Mesendoderm (in vitro differentiated cells): Measurements from ENCODE around the gene METAP1.
"Not testable (repeated sequence)": the region's sequence is repeated elsewhere in the genome, so short reads cannot be mapped to it uniquely, and the experiment has no call there.

Source experiments
- DNase-seq: peaks from one replicate; pipeline ENCODE4 v3.0.0; 2013
- H2AK5ac ChIP-seq: 2 replicates; pipeline ENCODE4 v1.6.1; 2013; ENCODE audit warnings: low read length, inconsistent platforms
- H2BK120ac ChIP-seq: 2 replicates; pipeline ENCODE4 v1.6.1; 2013; ENCODE audit warnings: low read depth, mild to moderate bottlenecking, low read length, moderate library complexity, mixed read lengths
- H2BK15ac ChIP-seq: replicated peaks from 2 replicates; pipeline ENCODE4 v1.6.1; 2013; ENCODE audit warnings: low read depth, mild to moderate bottlenecking, moderate library complexity
- H2BK5ac ChIP-seq: 2 replicates; pipeline ENCODE4 v1.6.1; 2013; ENCODE audit warnings: low read length, inconsistent platforms
- H3K18ac ChIP-seq: 2 replicates; pipeline ENCODE4 v1.6.1; 2013; ENCODE audit warnings: mild to moderate bottlenecking, low read length, mixed read lengths
- H3K23ac ChIP-seq: one replicate; pipeline ENCODE4 v1.6.1; 2013; ENCODE audit warnings: low read length
- H3K27ac ChIP-seq: 2 replicates; pipeline ENCODE4 v1.5.1; 2013; ENCODE audit warnings: low read depth, mild to moderate bottlenecking, inconsistent platforms, low read length, moderate library complexity
- H3K27me3 ChIP-seq: 2 replicates; pipeline ENCODE4 v1.6.1; 2013; ENCODE audit warnings: low read length, control low read depth, mild to moderate bottlenecking, inconsistent platforms; ENCODE audit not compliant: insufficient read depth, poor library complexity
- H3K36me3 ChIP-seq: 2 replicates; pipeline ENCODE4 v1.6.1; 2013; ENCODE audit warnings: low read length, inconsistent platforms; ENCODE audit not compliant: control insufficient read depth, insufficient read depth
- H3K4ac ChIP-seq: one replicate; pipeline ENCODE4 v1.6.1; 2013; ENCODE audit warnings: low read depth, mild to moderate bottlenecking, low read length, moderate library complexity
- H3K4me1 ChIP-seq: 2 replicates; pipeline ENCODE4 v1.6.1; 2013; ENCODE audit warnings: low read depth, low read length, inconsistent platforms; ENCODE audit not compliant: control insufficient read depth
- H3K4me2 ChIP-seq: 2 replicates; pipeline ENCODE4 v1.6.1; 2013; ENCODE audit warnings: low read length
- H3K4me3 ChIP-seq: 2 replicates; pipeline ENCODE4 v1.5.1; 2013; ENCODE audit warnings: mild to moderate bottlenecking, low read length
- H3K56ac ChIP-seq: one replicate; pipeline ENCODE4 v1.6.1; 2013; ENCODE audit warnings: low read length
- H3K79me1 ChIP-seq: 2 replicates; pipeline ENCODE4 v1.6.1; 2013; ENCODE audit warnings: low read length, inconsistent platforms
- H3K79me2 ChIP-seq: 2 replicates; pipeline ENCODE4 v1.6.1; 2013; ENCODE audit warnings: mild to moderate bottlenecking, low read length; ENCODE audit not compliant: control insufficient read depth, insufficient read depth
- H3K9ac ChIP-seq: 2 replicates; pipeline ENCODE4 v1.6.1; 2013; ENCODE audit warnings: low read length, inconsistent platforms
- H4K5ac ChIP-seq: one replicate; pipeline ENCODE4 v1.6.1; 2013; ENCODE audit warnings: low read length
- H4K8ac ChIP-seq: one replicate; pipeline ENCODE4 v1.6.1; 2013; ENCODE audit warnings: low read depth, mild to moderate bottlenecking, control low read depth, low read length, moderate library complexity
- WGBS: extraction: QIAGEN DNeasy Blood & Tissue Kit; methylation state at CpG from one replicate; pipeline ENCODE4 v1.1.7; 2013; ENCODE audit warnings: low lambda C conversion rate, missing lambda C conversion rate; ENCODE audit not compliant: insufficient coverage; ENCODE audit errors: extremely low coverage; 5-methylcytosine and 5-hydroxymethylcytosine counted together

Gene METAP1

DNA sequence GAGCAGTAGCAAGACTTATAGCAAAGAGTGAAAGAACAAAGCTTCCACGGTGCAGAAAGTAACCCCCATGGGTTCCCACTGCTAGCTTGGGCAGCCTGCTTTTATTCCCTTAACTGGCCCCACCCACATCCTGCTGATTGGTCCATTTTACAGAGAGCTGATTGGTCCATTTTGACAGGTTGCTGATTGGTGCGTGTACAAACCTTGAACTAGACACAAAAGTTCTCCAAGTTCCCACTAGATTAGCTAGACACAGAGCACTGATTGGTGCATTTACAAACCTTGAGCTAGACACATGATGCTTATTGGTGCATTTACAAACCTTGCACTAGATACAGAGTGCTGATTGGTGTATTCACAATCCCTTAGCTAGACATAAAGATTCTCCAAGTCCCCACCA, 2.7 kb upstream of the METAP1 start:
- not testable (repeated sequence) for H2BK5ac ChIP-seq, H4K5ac ChIP-seq, H3K79me1 ChIP-seq, H3K23ac ChIP-seq, H3K36me3 ChIP-seq, H2BK120ac ChIP-seq, H2AK5ac ChIP-seq, H3K4me1 ChIP-seq, H2BK15ac ChIP-seq, H3K56ac ChIP-seq, DNase-seq, H3K27ac ChIP-seq, H3K18ac ChIP-seq, H3K4ac ChIP-seq, H3K9ac ChIP-seq, H3K4me2 ChIP-seq, H3K27me3 ChIP-seq, H3K4me3 ChIP-seq, H4K8ac ChIP-seq
- WGBS = no CpG with 5 or more reads among the region's 2 CpGs
- H3K79me2 ChIP-seq = peaks cover 18% of the 10 kb centered on the region

DNA sequence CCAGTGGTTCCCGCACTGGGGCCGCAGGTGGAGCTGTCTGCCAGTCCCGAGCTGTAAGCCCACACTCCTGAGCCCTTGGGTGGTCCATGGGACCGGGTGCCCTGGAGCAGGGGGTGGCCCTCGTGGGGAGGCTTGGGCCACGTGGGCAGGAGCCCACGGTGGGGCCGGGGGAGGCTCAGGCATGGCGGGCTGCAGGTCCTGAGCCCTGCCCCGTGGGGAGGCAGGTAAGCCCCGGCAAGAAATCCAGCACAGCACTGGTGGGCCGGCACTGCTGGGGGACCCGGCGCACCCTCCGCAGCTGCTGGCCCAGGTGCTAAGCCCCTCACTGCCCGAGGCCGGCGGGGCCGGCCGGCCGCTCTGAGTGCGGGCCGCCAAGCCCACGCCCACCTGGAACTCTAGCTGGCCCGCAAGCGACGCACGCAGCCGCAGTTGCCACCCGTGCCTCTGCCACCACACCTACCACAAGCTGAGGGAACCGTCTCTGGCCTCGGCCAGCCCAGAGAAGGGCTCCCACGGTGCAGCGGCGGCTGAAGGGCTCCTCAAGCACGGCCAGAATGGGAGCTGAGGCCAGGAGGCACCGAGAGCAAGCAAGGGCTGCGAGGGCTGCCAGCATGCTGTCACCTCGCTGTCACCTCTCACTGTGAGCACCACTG, 2.0 kb upstream of the METAP1 start:
- Histone ChIP-seq H3K79me2 (peaks cover 24% of the 10 kb centered on the region), H4K8ac (no peak overlapping the region), H3K4ac (no peak overlapping the region), H3K56ac (no peak overlapping the region), H3K36me3 (no peaks in the 10 kb centered on the region), H4K5ac (no peak overlapping the region), H3K79me1 (no peaks in the 10 kb centered on the region), H2BK120ac (no peak overlapping the region), H3K4me2 (no peak overlapping the region), H2BK15ac (no peak overlapping the region), H3K9ac (no peak overlapping the region), H3K23ac (no peak overlapping the region), H2AK5ac (no peak overlapping the region), H3K18ac (no peak overlapping the region), H2BK5ac (no peak overlapping the region), H3K4me3 (no peak overlapping the region), H3K27me3 (no peaks in the 10 kb centered on the region), H3K4me1 (no peaks in the 10 kb centered on the region), H3K27ac (no peak overlapping the region)
- DNase-seq = no peak
- no CpG with 5 or more reads among the region's 39 CpGs for WGBS

DNA sequence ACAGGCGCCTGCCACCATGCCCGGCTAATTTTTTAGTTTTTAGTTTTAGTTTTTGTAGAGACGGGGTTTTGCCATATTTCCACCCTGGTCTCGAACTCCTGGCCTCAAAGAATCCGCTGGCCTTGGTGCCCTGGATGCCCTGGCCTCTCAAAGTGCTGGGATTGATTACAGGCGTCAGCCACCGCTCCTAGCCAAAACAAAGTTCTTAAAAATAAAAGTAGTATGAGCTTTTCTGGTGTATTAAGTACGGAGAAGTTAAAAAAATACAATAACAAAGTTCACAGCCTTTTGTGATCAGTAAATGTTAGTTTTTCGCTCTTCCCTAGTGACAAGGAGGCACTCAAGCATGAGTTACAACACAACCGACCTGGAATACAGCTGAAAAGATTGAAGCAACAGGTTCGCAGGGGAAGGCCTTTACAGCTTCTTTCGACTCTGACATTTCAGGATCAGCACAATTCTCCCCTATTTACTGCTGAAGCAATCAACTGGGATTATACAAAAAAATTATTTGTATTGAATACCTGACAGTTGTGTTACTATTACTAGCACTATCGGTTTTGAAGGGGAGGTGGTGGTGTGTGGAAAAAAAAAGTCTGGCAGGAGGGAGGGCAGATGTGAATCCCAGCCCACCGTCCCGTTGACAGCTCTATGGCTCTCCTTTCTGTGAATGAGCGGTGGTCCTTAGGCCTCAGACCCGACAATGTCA, 893 bp upstream of the METAP1 start:
- Histone ChIP-seq H2BK120ac (no peak overlapping the region), H3K4me3 (no peak overlapping the region), H3K56ac (peak overlapping the region; percentile 47), H3K4me2 (peak overlapping the region; percentile 5), H3K18ac (no peak overlapping the region), H3K4me1 (no peaks in the 10 kb centered on the region), H4K8ac (no peak overlapping the region), H2BK5ac (no peak overlapping the region), H3K79me2 (peaks cover 32% of the 10 kb centered on the region), H3K27me3 (no peaks in the 10 kb centered on the region), H2BK15ac (no peak overlapping the region), H3K27ac (peak overlapping the region; percentile 48), H2AK5ac (no peak overlapping the region), H3K4ac (no peak overlapping the region), H3K36me3 (no peaks in the 10 kb centered on the region), H4K5ac (no peak overlapping the region), H3K79me1 (no peaks in the 10 kb centered on the region), H3K23ac (no peak overlapping the region), H3K9ac (peak overlapping the region; percentile 31)
- WGBS = no CpG with 5 or more reads among the region's 17 CpGs
- DNase-seq = no peak

DNA sequence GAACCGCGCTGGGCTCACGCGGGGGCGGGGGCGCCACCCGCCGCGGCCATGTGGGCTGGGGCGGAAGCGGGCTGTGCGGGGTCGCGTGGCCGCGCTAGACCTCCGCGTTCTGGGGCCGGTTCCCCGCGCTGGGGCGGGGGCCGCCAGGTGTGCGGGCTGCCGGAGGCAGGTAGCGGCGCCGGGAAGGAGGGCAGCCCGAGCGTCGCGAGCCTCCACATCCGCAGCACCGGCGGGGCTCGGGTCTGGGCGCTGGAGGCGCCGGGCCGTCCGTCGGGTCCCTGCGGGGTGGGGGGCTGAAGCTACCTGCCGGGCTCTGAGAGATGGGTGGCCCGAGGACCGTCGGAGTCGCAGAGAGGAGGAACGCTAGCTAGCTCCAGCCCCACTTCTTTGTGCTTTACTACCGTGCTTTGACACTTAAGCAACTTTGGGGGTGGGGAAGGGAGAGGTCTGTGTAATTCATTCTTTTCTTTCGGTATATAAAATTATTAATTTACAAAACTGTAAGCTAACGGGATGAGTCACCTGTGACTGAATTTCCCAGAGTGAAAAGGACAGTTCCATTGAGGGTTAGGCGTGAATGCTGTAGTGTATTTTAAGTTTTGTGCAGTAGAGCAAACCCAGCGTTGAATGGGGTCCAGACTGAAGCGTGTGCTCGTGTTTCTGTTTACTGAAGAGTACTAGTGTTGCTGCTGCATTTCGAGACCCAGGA, 689 bp downstream of the METAP1 start:
- no peaks in the 10 kb centered on the region for H3K27me3 ChIP-seq
- DNase-seq = peak; percentile 59
- H3K36me3 ChIP-seq = no peaks in the 10 kb centered on the region
- WGBS = no CpG with 5 or more reads among the region's 57 CpGs
- H3K79me1 ChIP-seq = no peaks in the 10 kb centered on the region
- H2BK15ac ChIP-seq = no peak overlapping the region
- H3K9ac ChIP-seq = peak overlapping the region; percentile 82
- H3K4ac ChIP-seq = peak overlapping the region; percentile 58
- H3K4me2 ChIP-seq = peak overlapping the region; percentile 60
- peak overlapping the region; percentile 63 for H3K18ac ChIP-seq
- peak overlapping the region; percentile 29 for H2BK5ac ChIP-seq
- H2BK120ac ChIP-seq = no peak overlapping the region
- peak overlapping the region; percentile 69 for H3K27ac ChIP-seq
- no peak overlapping the region for H2AK5ac ChIP-seq
- peak overlapping the region; percentile 91 for H3K4me3 ChIP-seq
- no peak overlapping the region for H4K5ac ChIP-seq
- no peaks in the 10 kb centered on the region for H3K4me1 ChIP-seq
- H3K79me2 ChIP-seq = peaks cover 43% of the 10 kb centered on the region
- H4K8ac ChIP-seq = no peak overlapping the region
- peak overlapping the region; percentile 26 for H3K23ac ChIP-seq
- peak overlapping the region; percentile 95 for H3K56ac ChIP-seq

DNA sequence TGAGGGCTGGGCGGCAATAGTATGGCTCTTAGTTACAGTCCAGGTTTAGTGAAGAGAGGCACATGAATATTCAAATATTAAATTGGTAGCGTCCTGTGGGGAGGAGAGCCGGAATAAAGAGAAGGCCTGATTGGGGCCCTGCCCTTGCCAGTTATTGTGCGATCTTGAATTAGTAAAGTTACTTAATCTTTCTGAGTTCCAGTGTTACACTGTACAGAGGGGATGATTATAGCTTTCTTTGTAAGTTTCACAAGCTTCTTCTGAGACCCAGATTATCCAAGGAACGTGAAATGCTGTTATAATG, 1.2 kb downstream of the METAP1 start:
- Histone ChIP-seq H3K18ac (peak overlapping the region; percentile 12), H3K27me3 (no peaks in the 10 kb centered on the region), H2BK15ac (no peak overlapping the region), H4K8ac (no peak overlapping the region), H3K4ac (no peak overlapping the region), H3K4me1 (no peaks in the 10 kb centered on the region), H3K9ac (peak overlapping the region; percentile 82), H3K36me3 (no peaks in the 10 kb centered on the region), H3K27ac (no peak overlapping the region), H2BK5ac (no peak overlapping the region), H3K79me2 (peaks cover 44% of the 10 kb centered on the region), H3K4me3 (peak overlapping the region; percentile 91), H3K79me1 (no peaks in the 10 kb centered on the region), H2AK5ac (no peak overlapping the region), H3K56ac (peak overlapping the region; percentile 95), H2BK120ac (no peak overlapping the region), H3K4me2 (peak overlapping the region; percentile 60), H4K5ac (no peak overlapping the region), H3K23ac (no peak overlapping the region)
- no peak for DNase-seq
- WGBS = no CpG with 5 or more reads among the region's 5 CpGs
